ENCODE data around the gene TTLL5.

The TTLL5 gene

GRCh38 chr14:75742867-75743266, 81.8 kb downstream of the TTLL5 start:
- DNase-seq: no peak

- no peak for DNase-seq
These were observed 86.9 kb downstream of the TTLL5 start for GRCh38 chr14:75747899-75748298.

DNA sequence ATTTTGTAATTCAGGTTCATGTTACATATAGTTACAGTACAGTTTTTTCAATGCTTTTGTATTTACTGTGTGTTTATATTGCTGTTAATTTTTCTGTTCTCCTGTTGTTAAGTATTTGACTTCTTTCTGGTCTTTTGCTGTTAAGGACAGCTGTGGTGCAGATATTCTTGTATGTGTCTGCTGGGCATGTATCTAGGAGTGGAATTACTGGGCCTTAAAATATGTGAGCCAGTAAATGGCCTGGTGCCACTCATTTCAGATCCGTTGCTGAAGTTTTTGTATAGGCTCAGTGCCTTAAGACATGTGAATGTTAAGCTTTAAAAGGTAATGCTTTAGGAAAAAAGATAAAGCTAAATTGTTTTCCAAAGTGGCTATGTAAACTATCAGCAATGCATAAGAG, 87.3 kb downstream of the TTLL5 start:
- no peak for DNase-seq

GRCh38 chr14:75751296-75751695, 90.2 kb downstream of the TTLL5 start:
- no peak for DNase-seq

DNA sequence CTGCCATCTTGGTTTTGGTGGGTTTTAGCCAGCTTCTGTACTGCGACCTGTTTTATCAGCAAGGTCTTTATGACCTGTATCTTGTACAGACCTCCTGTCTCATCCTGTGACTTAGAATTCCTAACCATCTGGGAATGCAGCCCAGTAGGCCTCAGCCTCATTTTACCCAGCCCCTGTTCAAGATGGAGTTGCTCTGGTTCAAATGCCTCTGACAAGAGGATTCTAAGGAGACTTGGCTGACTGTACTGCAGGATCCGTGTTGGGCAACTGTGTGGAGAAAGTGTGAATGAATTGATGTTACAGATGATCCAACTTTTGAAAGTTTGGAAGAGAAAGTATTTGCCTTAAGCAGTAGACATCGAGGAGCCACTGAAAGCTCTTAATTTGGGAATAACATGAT, 91.0 kb downstream of the TTLL5 start:
- DNase-seq: no peak

DNA sequence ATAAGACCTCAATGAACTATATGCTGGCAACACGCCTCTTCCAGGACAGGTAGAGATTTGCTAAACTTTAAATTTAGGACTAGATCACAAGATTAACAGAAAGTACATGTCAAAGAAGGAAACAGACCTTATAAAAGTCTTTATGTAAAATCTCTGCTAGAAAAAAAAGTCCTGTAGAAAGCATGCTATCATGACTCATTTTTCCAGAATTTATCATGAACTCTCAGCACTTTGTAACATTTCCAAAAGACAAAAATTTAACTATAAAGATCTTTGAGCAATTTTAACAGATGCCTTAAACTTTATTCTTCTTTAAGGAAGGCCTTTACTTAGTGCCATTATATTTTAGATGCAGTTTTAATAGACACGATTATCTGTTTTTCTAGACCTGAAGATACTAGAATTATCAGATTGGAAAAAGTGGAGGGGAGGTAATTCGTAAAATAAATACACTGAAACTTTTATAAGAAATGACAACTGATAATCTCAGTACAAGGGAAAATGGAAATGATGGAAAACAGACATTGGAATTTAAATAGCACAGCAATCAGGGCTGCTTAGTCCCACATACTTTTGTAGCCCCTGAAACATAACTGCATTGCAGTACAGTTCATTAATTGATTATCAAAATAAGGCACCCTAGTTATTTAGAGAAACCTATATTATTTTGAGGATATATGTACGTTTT, 92.0 kb downstream of the TTLL5 start:
- no peak for DNase-seq

DNA sequence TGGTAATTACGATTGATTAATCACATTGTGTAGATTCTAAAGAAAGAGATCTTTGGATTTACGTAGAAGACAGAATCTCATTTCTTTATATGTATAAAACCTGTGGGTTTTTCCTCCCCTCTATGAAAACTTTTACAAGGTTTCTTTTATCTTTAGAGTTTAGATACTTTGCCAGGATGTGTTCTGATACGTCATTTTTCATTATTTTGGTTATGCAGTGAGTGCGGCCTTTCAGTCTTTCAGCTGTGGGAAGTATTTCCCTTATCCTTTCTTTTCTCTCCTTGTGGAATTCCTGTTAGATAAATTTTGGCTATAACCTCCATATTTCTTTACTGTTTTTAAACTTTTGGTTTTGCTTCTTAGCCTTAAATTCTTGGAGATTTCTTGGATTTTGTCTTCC, 92.7 kb downstream of the TTLL5 start:
- DNase-seq: no peak

DNA sequence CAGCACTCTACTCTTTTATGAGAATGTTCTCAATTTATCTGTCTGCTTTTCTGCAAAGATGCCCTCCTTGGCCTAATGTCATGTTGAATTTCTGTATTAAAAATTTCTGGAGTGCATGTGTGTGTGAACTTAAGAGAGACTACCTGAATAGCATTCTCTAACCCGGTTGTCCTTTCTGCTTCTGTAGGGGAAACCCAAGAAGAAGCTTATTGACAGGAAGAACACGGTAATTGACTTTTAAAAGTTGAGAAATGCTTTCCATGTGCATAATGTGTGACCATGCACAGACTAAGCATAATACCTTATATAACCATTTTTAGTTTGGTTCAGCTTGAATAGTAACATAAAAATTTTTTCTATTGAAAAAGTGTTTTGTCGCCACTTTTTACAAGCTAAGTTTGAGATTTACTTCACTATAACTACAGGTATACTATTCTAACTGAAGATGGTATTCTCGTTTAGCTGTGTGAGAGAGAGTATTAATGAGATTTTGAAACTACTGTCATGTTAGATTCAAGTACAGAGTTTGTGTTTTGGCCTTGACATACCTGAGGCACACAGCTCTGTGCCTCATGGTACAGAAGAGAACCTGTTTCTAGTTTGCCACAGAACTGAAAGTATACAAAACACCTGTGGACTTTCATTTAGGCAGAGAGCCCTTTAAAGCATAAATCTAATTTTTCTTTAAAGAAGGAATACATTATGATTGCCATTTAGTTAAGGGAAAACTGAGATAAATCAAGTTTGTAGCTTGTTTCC, 96.8 kb downstream of the TTLL5 start:
- DNase-seq: no peak

- no peak for DNase-seq
These were observed 103.0 kb downstream of the TTLL5 start for GRCh38 chr14:75764020-75764419.

GRCh38 chr14:75769047-75769685, 108.1 kb downstream of the TTLL5 start:
- no peak for DNase-seq

- no peak for DNase-seq
These were observed 109.6 kb downstream of the TTLL5 start for GRCh38 chr14:75770635-75771034.

- no peak for DNase-seq
These were observed 110.5 kb downstream of the TTLL5 start for GRCh38 chr14:75771595-75771994.

- no peak for DNase-seq
These were observed 112.0 kb downstream of the TTLL5 start for GRCh38 chr14:75773046-75773445.

GRCh38 chr14:75781096-75781495, 120.0 kb downstream of the TTLL5 start:
- no peak for DNase-seq

GRCh38 chr14:75783184-75783583, 122.1 kb downstream of the TTLL5 start:
- DNase-seq: no peak

- DNase-seq: no peak
These were observed 122.7 kb downstream of the TTLL5 start for GRCh38 chr14:75783602-75784313.

DNA sequence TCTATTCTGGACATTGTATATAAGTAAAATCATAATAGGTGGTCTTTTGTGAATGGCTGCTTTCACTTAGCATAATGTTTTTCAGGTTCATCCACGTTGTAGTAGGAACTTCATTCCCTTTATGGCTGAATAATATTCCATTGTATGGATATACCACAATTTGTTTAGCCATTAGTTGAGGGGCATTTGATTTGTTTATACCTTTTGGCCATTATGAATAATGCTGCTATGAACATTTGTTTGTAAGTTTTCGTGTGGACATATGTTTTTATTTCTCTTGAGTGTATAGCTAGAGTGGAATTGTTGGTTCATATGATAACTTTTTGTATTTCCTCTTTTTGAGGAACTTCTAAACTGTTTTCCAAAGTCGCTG, 123.3 kb downstream of the TTLL5 start:
- DNase-seq: no peak

DNA sequence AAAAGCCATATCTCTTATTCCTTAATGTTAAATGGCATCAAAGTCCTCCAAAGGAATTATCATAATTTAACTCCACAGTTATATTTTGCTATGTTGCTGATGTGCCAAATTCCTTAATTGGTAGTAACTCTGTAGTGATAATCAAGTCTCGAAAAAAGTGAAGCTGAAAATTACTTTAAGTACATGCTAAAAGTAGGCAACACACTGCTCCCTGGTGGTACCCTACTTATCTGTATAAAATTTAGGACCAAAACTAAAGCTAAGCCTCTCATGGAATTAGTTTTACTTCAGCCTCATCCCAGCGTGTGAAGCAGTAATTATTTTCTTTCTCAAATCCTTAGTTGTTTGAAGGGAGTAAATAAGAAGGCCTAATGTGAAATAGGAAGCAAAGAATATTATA, 132.8 kb downstream of the TTLL5 start:
- DNase-seq: no peak

- DNase-seq: no peak
These were observed 133.6 kb downstream of the TTLL5 start for GRCh38 chr14:75794615-75795038.

- no peak for DNase-seq
These were observed 139.7 kb downstream of the TTLL5 start for GRCh38 chr14:75800792-75801191.

DNA sequence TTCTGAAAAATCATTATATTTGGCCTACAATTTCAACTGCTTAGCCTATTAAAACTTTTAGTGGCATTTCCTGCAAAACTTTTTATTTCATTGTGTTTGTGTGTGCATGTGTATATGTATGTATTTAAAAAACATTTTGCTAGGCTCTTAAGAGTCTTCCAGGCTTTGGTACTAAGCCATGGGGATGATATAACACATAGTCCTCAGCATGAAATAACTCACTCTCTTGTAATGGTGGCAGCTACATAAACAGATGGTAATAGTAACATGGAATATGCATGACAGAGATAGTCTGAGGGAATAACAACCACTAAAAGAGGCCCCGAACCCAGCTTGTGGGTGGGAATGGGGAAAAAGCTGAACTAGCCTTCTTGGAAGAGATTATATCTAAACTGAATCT, 141.4 kb downstream of the TTLL5 start:
- DNase-seq: no peak

- no peak for DNase-seq
These were observed 142.7 kb downstream of the TTLL5 start for GRCh38 chr14:75803765-75804164.

GRCh38 chr14:75804570-75805275, 143.7 kb downstream of the TTLL5 start:
- DNase-seq: no peak

All from CD4-positive, alpha-beta T cell treated with Interleukin-4 for 4 hours (primary cell).